ENCODE measurements around the gene FAM20C.

DNA sequence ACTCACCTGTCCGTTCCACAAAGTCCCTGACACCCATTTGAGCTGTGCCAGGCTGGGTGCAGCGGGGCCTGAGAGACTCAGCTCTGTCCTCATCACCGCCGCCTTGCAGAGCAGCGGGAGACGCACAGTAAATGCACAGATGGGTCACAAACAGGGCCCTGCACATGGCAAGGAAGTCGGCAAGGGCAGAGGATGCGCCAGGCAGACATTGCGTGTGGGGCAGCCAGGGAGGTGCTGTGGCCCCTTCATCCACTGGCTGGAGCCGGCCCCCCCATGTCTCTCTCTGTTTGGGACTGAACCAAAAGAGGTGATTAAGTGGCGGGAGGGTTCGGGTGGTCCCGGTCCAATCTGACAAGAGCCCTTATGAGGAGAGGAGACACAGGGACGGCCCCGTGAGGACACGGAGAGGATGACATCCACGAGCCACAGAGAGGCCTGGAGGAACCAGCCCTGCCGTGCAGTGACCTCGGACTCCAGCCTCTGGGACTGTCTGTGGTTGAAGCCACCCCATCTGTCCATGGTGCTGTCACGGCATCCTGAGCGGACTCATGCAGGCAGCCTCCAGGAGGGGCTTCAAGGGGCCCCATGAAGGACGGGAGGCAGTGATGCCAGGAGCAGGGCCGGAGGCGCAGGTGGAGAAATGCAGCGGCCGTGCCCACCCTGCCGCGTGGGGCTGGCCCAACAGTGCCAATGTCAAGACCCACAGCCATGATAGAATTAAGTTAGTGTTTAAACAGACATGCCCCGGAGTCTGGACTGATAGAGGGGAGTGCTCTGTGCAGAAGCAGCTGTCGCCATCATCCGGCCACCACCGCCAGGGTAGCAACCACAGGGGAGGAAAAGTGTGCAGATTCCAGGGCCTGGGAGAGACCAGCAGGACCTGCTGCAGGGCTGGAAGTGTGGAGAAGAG, 69.2 kb downstream of the FAM20C start:
- TF ChIP-seq CTCF (conservative IDR thresholded peaks at IDR 0.05; ENCODE audit: low read depth, low read length) (no peak), EZH2 (IDR thresholded peaks at IDR 0.05; ENCODE audit: borderline replicate concordance, low read depth, low read length, poor library complexity, severe bottlenecking) (no peak)

Measured in A673 (cell line).